Gastrocnemius medialis (tissue), 4 donors: ENCODE data around the gene SDCCAG8.

Experiments used
- CTCF ChIP-seq, 5 experiments: fragments of 450-650 bp in 3 of 5; fragments of 200-600 bp in 2 of 5; sonication (generic) in 2 of 5; IDR thresholded peaks in 4 of 5; conservative IDR thresholded peaks in 1 of 5; 1 replicate in 4 of 5; 2 replicates in 1 of 5; pipeline ENCODE4 v1.5.1; 2016 to 2019; ENCODE audit warnings: antibody characterized with exemption in 5 of 5, mild to moderate bottlenecking in 3 of 5, moderate library complexity in 3 of 5
- POLR2A ChIP-seq, 2 donors: fragments of 450-650 bp; IDR thresholded peaks; one replicate each; pipeline ENCODE4 v1.6.1; 2017; ENCODE audit warnings: antibody characterized with exemption in 2 of 2, mild to moderate bottlenecking in 2 of 2, moderate library complexity in 2 of 2

GRCh38 chr1:243543501-243543900 lies 287.7 kb downstream of the SDCCAG8 start:
- TF ChIP-seq POLR2A (IDR thresholded peaks at IDR 0.05) (no peak), CTCF (IDR thresholded peaks at IDR 0.05 in 4 of 5, conservative IDR thresholded peaks at IDR 0.05 in 1 of 5) (no peak)
